Astrocyte of the hippocampus (primary cell): ENCODE results near the gene MAP6.

Experiments
- DNase-seq: peaks from one replicate; pipeline ENCODE4 v3.0.0; 2011; ENCODE audit warnings: low read depth, low spot score

MAP6 gene

GRCh38 chr11:75554258-75555022 is 114.4 kb downstream of the MAP6 start:
- peak; percentile 97 for DNase-seq

GRCh38 chr11:75553889-75554257 is 115.0 kb downstream of the MAP6 start:
- no peak for DNase-seq

- no peak for DNase-seq
Measured at GRCh38 chr11:75553182-75553581, 115.7 kb downstream of the MAP6 start.

- no peak for DNase-seq
Measured at GRCh38 chr11:75549370-75549958, 119.4 kb downstream of the MAP6 start.

- DNase-seq, result no peak
Measured at GRCh38 chr11:75548595-75549272, 120.1 kb downstream of the MAP6 start.

- peak; percentile 87 for DNase-seq
Measured at GRCh38 chr11:75547617-75548058, 121.2 kb downstream of the MAP6 start.

- DNase-seq, result no peak
Measured at GRCh38 chr11:75547177-75547576, 121.7 kb downstream of the MAP6 start.

GRCh38 chr11:75543806-75544205 is 125.0 kb downstream of the MAP6 start:
- DNase-seq, result no peak

GRCh38 chr11:75542088-75542438 is 126.8 kb downstream of the MAP6 start:
- DNase-seq, result no peak

- no peak for DNase-seq
Measured at GRCh38 chr11:75541193-75542087, 127.4 kb downstream of the MAP6 start.

GRCh38 chr11:75539459-75540334 is 129.1 kb downstream of the MAP6 start:
- no peak for DNase-seq

GRCh38 chr11:75538150-75538942 is 130.5 kb downstream of the MAP6 start:
- DNase-seq, result no peak

- no peak for DNase-seq
Measured at GRCh38 chr11:75537740-75538139, 131.1 kb downstream of the MAP6 start.
